Measurements from ENCODE around the gene UNC119B.
"Not testable (repeated sequence)": the region's sequence is repeated elsewhere in the genome, so short reads cannot be mapped to it uniquely, and the experiment has no call there.

UNC119B gene

DNA sequence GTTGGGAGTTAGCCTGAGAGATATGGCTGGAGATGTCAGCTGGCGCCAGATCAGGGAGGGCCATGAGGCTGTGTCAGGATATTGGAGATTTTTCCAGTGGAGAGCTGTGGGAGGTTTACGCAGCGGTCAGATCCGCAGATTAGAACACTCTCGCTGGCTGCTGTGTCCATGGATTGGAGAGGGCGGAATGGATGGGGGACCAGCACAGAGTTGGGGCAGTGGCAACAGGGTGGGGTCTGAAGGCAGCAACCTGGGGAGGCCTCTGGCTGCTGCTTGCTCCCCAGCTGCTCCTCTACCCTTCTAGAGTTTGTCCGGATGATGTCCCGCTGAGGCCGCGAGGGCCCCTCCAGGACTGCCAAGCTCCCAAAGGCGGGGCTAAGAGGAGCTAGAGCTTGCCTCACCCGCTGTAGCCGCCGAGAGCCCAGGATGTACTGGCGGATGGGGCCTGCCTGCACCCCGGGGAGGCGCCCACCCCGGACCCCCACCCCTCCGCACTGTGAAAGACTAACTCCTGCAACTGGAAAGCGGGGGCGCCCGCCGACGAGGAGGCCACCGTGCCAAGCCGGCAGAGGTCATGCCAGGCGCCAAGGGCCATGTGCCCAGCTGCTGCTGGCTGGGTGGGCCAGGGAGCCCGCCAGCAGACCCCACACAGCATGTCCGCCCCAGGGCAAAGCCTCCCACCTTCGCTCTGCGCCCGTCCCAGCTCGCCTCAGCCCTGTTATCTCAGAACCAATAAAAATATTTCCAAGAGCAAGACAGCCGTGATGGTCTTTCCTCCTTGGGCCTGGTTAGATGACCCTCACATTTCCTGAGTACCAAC is 43.5 kb upstream of the UNC119B start:
- H3K27ac ChIP-seq (replicated peaks) = no peak overlapping the region
- DNase-seq (ENCODE audit: low read depth in 1 of 2, low spot score in 1 of 2) = no peak
- no peaks in the 10 kb centered on the region for H3K27me3 ChIP-seq (ENCODE audit: insufficient read depth, poor library complexity, severe bottlenecking)
- TF ChIP-seq, protein P1, sequence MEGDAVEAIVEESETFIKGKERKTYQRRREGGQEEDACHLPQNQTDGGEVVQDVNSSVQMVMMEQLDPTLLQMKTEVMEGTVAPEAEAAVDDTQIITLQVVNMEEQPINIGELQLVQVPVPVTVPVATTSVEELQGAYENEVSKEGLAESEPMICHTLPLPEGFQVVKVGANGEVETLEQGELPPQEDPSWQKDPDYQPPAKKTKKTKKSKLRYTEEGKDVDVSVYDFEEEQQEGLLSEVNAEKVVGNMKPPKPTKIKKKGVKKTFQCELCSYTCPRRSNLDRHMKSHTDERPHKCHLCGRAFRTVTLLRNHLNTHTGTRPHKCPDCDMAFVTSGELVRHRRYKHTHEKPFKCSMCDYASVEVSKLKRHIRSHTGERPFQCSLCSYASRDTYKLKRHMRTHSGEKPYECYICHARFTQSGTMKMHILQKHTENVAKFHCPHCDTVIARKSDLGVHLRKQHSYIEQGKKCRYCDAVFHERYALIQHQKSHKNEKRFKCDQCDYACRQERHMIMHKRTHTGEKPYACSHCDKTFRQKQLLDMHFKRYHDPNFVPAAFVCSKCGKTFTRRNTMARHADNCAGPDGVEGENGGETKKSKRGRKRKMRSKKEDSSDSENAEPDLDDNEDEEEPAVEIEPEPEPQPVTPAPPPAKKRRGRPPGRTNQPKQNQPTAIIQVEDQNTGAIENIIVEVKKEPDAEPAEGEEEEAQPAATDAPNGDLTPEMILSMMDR (IDR thresholded peaks at IDR 0.05; ENCODE audit: insufficient read depth, low read length) = no peak
- TF ChIP-seq POLR2AphosphoS5 (IDR thresholded peaks at IDR 0.05; ENCODE audit: low read depth) (no peak), GABPA (IDR thresholded peaks at IDR 0.05; ENCODE audit: low read depth) (no peak), REST (IDR thresholded peaks at IDR 0.05; ENCODE audit: insufficient replicate concordance, low read depth) (no peak), SPI1 (IDR thresholded peaks at IDR 0.05; ENCODE audit: borderline replicate concordance, low read depth) (no peak)
- H3K4me3 ChIP-seq (replicated peaks; ENCODE audit: insufficient read depth, low read length) = no peak overlapping the region

- H3K4me3 ChIP-seq (replicated peaks; ENCODE audit: insufficient read depth, low read length) = no peak overlapping the region
- TF ChIP-seq REST (IDR thresholded peaks at IDR 0.05; ENCODE audit: insufficient replicate concordance, low read depth) = no peak
- TF ChIP-seq GABPA (IDR thresholded peaks at IDR 0.05; ENCODE audit: low read depth) = no peak
- TF ChIP-seq, protein P1 (IDR thresholded peaks at IDR 0.05; ENCODE audit: insufficient read depth, low read length) = no peak
- TF ChIP-seq POLR2AphosphoS5 (IDR thresholded peaks at IDR 0.05; ENCODE audit: low read depth) = no peak
- TF ChIP-seq SPI1 (IDR thresholded peaks at IDR 0.05; ENCODE audit: borderline replicate concordance, low read depth) = no peak
- H3K27ac ChIP-seq (replicated peaks) = no peak overlapping the region
- no peak for DNase-seq (ENCODE audit: low read depth in 1 of 2, low spot score in 1 of 2)
- no peaks in the 10 kb centered on the region for H3K27me3 ChIP-seq (ENCODE audit: insufficient read depth, poor library complexity, severe bottlenecking)
Measured at GRCh38 chr12:120668091-120668867, 42.0 kb upstream of the UNC119B start.

GRCh38 chr12:120668868-120669840 is 41.1 kb upstream of the UNC119B start:
- TF ChIP-seq, protein P1 (IDR thresholded peaks at IDR 0.05; ENCODE audit: insufficient read depth, low read length) = no peak
- no peaks in the 10 kb centered on the region for H3K27me3 ChIP-seq (ENCODE audit: insufficient read depth, poor library complexity, severe bottlenecking)
- no peak for DNase-seq (ENCODE audit: low read depth in 1 of 2, low spot score in 1 of 2)
- no peak overlapping the region for H3K4me3 ChIP-seq (replicated peaks; ENCODE audit: insufficient read depth, low read length)
- no peak overlapping the region for H3K27ac ChIP-seq (replicated peaks)

GRCh38 chr12:120670237-120670636 is 40.0 kb upstream of the UNC119B start:
- H3K27me3 ChIP-seq (ENCODE audit: insufficient read depth, poor library complexity, severe bottlenecking); H3K4me3 ChIP-seq (replicated peaks; ENCODE audit: insufficient read depth, low read length); DNase-seq (ENCODE audit: low read depth in 1 of 2, low spot score in 1 of 2); H3K27ac ChIP-seq (replicated peaks): not testable (repeated sequence)
